K562 (cell line): ENCODE data around the gene DAB2. TPM values are rescaled to one million over a fixed set of nuclear protein-coding genes. Genes with fewer than 3 reads are reported as not detected.

ENCODE experiments used
- FOXP1 ChIP-seq: sonication (generic); formaldehyde crosslinking; IDR thresholded peaks from 2 replicates; pipeline ENCODE4 v1.8.0; 2022; ENCODE audit warnings: mild to moderate bottlenecking, missing genetic modification reagents
- NFATC3 ChIP-seq: fragments of 450-650 bp; IDR thresholded peaks from 2 replicates; pipeline ENCODE4 v1.6.1; 2017; ENCODE audit warnings: mild to moderate bottlenecking
- PYGO2 ChIP-seq: fragments of 450-650 bp; IDR thresholded peaks from 2 replicates; pipeline ENCODE4 v1.6.1; 2016; ENCODE audit warnings: mild to moderate bottlenecking, missing genetic modification characterization, moderate library complexity, missing compliant biosample characterization
- polyA plus RNA-seq, 8 experiments: library from polyadenylated mRNA; depleted of rRNA in 4 of 8; stranded (reverse) in 5 of 8; unstranded in 3 of 8; fragments of >200 nt; fragmentation: Nextera tagmentation in 2 of 8; fragmentation: Illumina TruSeq in 1 of 8; extraction: Ambion mirVana in 2 of 8; extraction: Trizol in 1 of 8; gene quantifications; 2 replicates each; pipeline versions ENCODE4 v1.2.1 to v1.2.3, GENCODE V29; 2011 to 2014; ENCODE audit warnings: inconsistent platforms in 1 of 8, missing spikeins in 1 of 8
- total RNA-seq, 7 experiments: library from RNA; depleted of rRNA in 6 of 7; stranded (reverse); fragments of >200 nt in 6 of 7; fragmentation: Illumina TruSeq in 2 of 7; extraction: Trizol in 2 of 7; gene quantifications; 2 replicates each; pipeline versions ENCODE4 v1.2.1 to v1.2.3, GENCODE V29; 2011 to 2021; ENCODE audit warnings: low replicate concordance in 1 of 7
- TF ChIP-seq, protein P1 (sequence below), 2 experiments: fragments of 450-650 bp; IDR thresholded peaks; 2 replicates each; pipeline ENCODE4 v1.6.1; 2016; ENCODE audit warnings: mild to moderate bottlenecking in 2 of 2, borderline replicate concordance in 1 of 2, low read depth in 1 of 2, moderate library complexity in 1 of 2

The DAB2 gene
- total and polyA plus RNA-seq, 9 of the 15 experiments (the other 6 are each of a cell fraction or from before 2014, with no cell fraction given): 6.6 to 29.9 (median 24.1) TPM

DNA sequence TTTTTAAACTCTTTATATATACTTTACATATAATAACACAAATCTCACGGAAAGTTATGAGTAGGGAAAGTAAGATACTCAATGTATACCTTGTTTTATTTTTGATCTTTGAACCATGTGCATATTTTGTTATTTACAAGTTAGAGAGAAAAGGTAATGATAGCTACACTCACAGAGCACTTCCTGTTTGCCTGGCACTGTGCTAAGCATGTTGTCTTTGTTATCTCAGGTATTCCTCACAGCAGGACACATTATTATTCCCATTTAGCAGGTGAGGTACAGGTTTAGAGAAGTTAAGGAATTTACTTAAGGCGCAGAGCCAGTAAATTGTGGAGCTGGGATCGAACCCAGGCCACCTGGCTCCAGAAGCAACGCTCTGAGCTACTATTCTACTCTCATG is 63.5 kb downstream of the DAB2 start (continued):
- TF ChIP-seq, protein P1, sequence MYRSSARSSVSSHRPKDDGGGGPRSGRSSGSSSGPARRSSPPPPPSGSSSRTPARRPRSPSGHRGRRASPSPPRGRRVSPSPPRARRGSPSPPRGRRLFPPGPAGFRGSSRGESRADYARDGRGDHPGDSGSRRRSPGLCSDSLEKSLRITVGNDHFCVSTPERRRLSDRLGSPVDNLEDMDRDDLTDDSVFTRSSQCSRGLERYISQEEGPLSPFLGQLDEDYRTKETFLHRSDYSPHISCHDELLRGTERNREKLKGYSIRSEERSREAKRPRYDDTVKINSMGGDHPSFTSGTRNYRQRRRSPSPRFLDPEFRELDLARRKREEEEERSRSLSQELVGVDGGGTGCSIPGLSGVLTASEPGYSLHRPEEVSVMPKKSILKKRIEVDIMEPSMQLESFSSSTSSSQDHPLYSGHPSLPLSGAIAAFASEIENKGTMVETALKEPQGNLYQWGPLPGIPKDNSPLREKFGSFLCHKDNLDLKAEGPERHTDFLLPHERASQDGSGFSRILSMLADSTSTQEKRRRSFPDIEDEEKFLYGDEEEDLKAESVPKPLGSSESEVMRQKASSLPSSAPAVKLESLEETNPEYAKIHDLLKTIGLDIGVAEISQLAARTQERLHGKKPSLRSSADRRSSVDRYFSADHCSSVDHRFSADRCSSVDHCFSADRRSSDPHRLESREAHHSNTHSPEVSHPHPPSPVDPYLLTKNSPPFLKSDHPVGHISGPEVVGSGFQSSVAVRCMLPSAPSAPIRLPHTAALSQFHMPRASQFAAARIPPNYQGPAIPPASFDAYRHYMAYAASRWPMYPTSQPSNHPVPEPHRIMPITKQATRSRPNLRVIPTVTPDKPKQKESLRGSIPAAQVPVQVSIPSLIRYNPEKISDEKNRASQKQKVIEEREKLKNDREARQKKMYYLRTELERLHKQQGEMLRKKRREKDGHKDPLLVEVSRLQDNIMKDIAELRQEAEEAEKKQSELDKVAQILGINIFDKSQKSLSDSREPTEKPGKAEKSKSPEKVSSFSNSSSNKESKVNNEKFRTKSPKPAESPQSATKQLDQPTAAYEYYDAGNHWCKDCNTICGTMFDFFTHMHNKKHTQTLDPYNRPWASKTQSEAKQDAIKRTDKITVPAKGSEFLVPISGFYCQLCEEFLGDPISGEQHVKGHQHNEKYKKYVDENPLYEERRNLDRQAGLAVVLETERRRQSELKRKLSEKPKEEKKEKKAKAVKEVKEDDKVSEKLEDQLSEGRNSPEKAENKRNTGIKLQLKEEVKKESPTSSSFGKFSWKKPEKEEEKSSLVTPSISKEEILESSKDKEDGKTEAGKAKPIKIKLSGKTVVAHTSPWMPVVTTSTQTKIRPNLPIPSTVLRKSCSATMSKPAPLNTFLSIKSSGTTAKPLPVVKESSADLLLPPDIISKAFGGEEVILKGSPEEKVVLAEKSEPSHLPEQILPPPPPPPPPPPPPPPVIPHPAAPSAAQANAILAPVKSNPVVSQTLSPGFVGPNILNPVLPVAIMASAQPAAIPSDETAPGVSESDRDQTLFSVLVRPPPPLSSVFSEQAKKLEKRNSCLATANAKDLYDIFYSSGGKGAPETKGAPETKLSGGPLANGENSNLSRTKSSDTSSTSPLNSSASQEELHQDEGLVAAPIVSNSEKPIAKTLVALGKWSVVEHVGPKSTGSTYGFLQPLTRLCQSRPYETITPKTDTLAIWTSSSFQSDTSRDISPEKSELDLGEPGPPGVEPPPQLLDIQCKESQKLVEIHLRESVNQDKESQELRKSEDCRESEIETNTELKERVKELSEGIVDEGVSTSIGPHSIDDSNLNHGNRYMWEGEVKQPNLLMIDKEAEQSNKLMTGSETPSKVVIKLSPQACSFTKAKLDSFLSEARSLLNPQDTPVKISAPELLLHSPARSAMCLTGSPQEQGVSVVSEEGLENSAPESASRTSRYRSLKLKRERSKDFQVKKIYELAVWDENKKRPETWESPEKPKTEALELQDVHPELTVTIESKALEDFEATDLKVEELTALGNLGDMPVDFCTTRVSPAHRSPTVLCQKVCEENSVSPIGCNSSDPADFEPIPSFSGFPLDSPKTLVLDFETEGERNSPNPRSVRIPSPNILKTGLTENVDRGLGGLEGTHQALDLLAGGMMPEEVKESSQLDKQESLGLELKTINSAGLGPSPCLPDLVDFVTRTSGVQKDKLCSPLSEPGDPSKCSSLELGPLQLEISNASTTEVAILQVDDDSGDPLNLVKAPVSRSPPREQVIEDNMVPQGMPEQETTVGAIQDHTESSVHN (IDR thresholded peaks at IDR 0.05; ENCODE audit: borderline replicate concordance in 1 of 2, low read depth in 1 of 2): no peak
- TF ChIP-seq PYGO2 (no peak), NFATC3 (no peak), FOXP1 (CRISPR knock-in tag) (no peak)
